ENCODE data around the gene NRN1L. TPM values are rescaled to one million over a fixed set of nuclear protein-coding genes. Genes with fewer than 3 reads are reported as not detected.
A peak's percentile ranks its signal among the peaks of the same experiment; 100 is the strongest.

The NRN1L gene
- total RNA-seq, 1 experiment from 2014 or later, result 0.56 TPM

- H3K9me3 ChIP-seq (ENCODE audit: low read length), result no peaks in the 10 kb centered on the region
- no peak overlapping the region for H2AFZ ChIP-seq (ENCODE audit: low read length)
- H3K4me3 ChIP-seq (ENCODE audit: low read length), result no peak overlapping the region
- no peaks in the 10 kb centered on the region for H3K27me3 ChIP-seq (ENCODE audit: low read length)
- no peaks in the 10 kb centered on the region for H3K4me1 ChIP-seq (ENCODE audit: low read length)
- H3K36me3 ChIP-seq (ENCODE audit: insufficient read depth, low read length), result peaks cover 14% of the 10 kb centered on the region; the same call in 1 of the 2 replicates
- 0 out of 2 replicates have a peak, but pooled peaks cover 4% of the 10 kb centered on the region for H4K20me1 ChIP-seq (ENCODE audit: insufficient read depth, low read depth, low read length)
- no peak overlapping the region for H3K27ac ChIP-seq (ENCODE audit: low read length)
- no peak overlapping the region for H3K4me2 ChIP-seq (ENCODE audit: low read depth, low read length, poor library complexity, severe bottlenecking)
- no peaks in the 10 kb centered on the region for H3K9me2 ChIP-seq (replicated peaks; ENCODE audit: insufficient read depth, low read length)
- DNase-seq, result no peak
- H3K79me2 ChIP-seq (ENCODE audit: low read length), result peaks cover 2% of the 10 kb centered on the region; the same call in 1 of the 2 replicates
- H3K9ac ChIP-seq (ENCODE audit: low read length), result no peak overlapping the region
These were observed 3.0 kb upstream of the NRN1L start for GRCh38 chr16:67881621-67882161.

- 0 out of 2 replicates have a peak, but pooled peaks cover 4% of the 10 kb centered on the region for H4K20me1 ChIP-seq (ENCODE audit: insufficient read depth, low read depth, low read length)
- no peaks in the 10 kb centered on the region for H3K9me2 ChIP-seq (replicated peaks; ENCODE audit: insufficient read depth, low read length)
- DNase-seq, result no peak
- no peaks in the 10 kb centered on the region for H3K4me1 ChIP-seq (ENCODE audit: low read length)
- H3K9ac ChIP-seq (ENCODE audit: low read length), result no peak overlapping the region
- H3K9me3 ChIP-seq (ENCODE audit: low read length), result no peaks in the 10 kb centered on the region
- H3K27ac ChIP-seq (ENCODE audit: low read length), result no peak overlapping the region
- peaks cover 6% of the 10 kb centered on the region; the same call in 1 of the 2 replicates for H3K36me3 ChIP-seq (ENCODE audit: insufficient read depth, low read length)
- H3K4me3 ChIP-seq (ENCODE audit: low read length), result no peak overlapping the region
- H2AFZ ChIP-seq (ENCODE audit: low read length), result no peak overlapping the region
- H3K27me3 ChIP-seq (ENCODE audit: low read length), result no peaks in the 10 kb centered on the region
- H3K4me2 ChIP-seq (ENCODE audit: low read depth, low read length, poor library complexity, severe bottlenecking), result no peak overlapping the region
- H3K79me2 ChIP-seq (ENCODE audit: low read length), result no peaks in the 10 kb centered on the region
These were observed 2.1 kb upstream of the NRN1L start for GRCh38 chr16:67882374-67883145.

- DNase-seq, result no peak
- no peaks in the 10 kb centered on the region for H3K9me3 ChIP-seq (ENCODE audit: low read length)
- no peak overlapping the region for H2AFZ ChIP-seq (ENCODE audit: low read length)
- H3K9me2 ChIP-seq (replicated peaks; ENCODE audit: insufficient read depth, low read length), result no peaks in the 10 kb centered on the region
- no peaks in the 10 kb centered on the region for H3K27me3 ChIP-seq (ENCODE audit: low read length)
- no peaks in the 10 kb centered on the region for H3K79me2 ChIP-seq (ENCODE audit: low read length)
- no peak overlapping the region for H3K4me2 ChIP-seq (ENCODE audit: low read depth, low read length, poor library complexity, severe bottlenecking)
- no peaks in the 10 kb centered on the region for H3K4me1 ChIP-seq (ENCODE audit: low read length)
- H4K20me1 ChIP-seq (ENCODE audit: insufficient read depth, low read depth, low read length), result 0 out of 2 replicates have a peak, but pooled peaks cover 4% of the 10 kb centered on the region
- H3K36me3 ChIP-seq (ENCODE audit: insufficient read depth, low read length), result peaks cover 5% of the 10 kb centered on the region; the same call in 1 of the 2 replicates
- H3K27ac ChIP-seq (ENCODE audit: low read length), result no peak overlapping the region
- no peak overlapping the region for H3K4me3 ChIP-seq (ENCODE audit: low read length)
- H3K9ac ChIP-seq (ENCODE audit: low read length), result no peak overlapping the region
These were observed 1.4 kb upstream of the NRN1L start for GRCh38 chr16:67883146-67883871.

GRCh38 chr16:67883872-67884261 is 818 bp upstream of the NRN1L start:
- Histone ChIP-seq H3K79me2 (ENCODE audit: low read length) (no peaks in the 10 kb centered on the region), H3K36me3 (ENCODE audit: insufficient read depth, low read length) (peaks cover 5% of the 10 kb centered on the region; the same call in 1 of the 2 replicates), H3K4me1 (ENCODE audit: low read length) (no peaks in the 10 kb centered on the region), H3K4me3 (ENCODE audit: low read length) (no peak overlapping the region), H3K27me3 (ENCODE audit: low read length) (no peaks in the 10 kb centered on the region), H2AFZ (ENCODE audit: low read length) (no peak overlapping the region), H3K27ac (ENCODE audit: low read length) (no peak overlapping the region), H4K20me1 (ENCODE audit: insufficient read depth, low read depth, low read length) (0 out of 2 replicates have a peak, but pooled peaks cover 4% of the 10 kb centered on the region), H3K4me2 (ENCODE audit: low read depth, low read length, poor library complexity, severe bottlenecking) (no peak overlapping the region), H3K9ac (ENCODE audit: low read length) (no peak overlapping the region), H3K9me2 (replicated peaks; ENCODE audit: insufficient read depth, low read length) (no peaks in the 10 kb centered on the region), H3K9me3 (ENCODE audit: low read length) (no peaks in the 10 kb centered on the region)
- peak; percentile 83 for DNase-seq

- Histone ChIP-seq H4K20me1 (ENCODE audit: insufficient read depth, low read depth, low read length) (0 out of 2 replicates have a peak, but pooled peaks cover 4% of the 10 kb centered on the region), H3K9ac (ENCODE audit: low read length) (no peak overlapping the region), H3K4me3 (ENCODE audit: low read length) (no peak overlapping the region), H3K4me2 (ENCODE audit: low read depth, low read length, poor library complexity, severe bottlenecking) (no peak overlapping the region), H2AFZ (ENCODE audit: low read length) (no peak overlapping the region), H3K27ac (ENCODE audit: low read length) (no peak overlapping the region), H3K27me3 (ENCODE audit: low read length) (no peaks in the 10 kb centered on the region), H3K79me2 (ENCODE audit: low read length) (no peaks in the 10 kb centered on the region), H3K36me3 (ENCODE audit: insufficient read depth, low read length) (peaks cover 5% of the 10 kb centered on the region; the same call in 1 of the 2 replicates), H3K4me1 (ENCODE audit: low read length) (no peaks in the 10 kb centered on the region), H3K9me2 (replicated peaks; ENCODE audit: insufficient read depth, low read length) (no peaks in the 10 kb centered on the region), H3K9me3 (ENCODE audit: low read length) (no peaks in the 10 kb centered on the region)
- no peak for DNase-seq
These were observed 860 bp downstream of the NRN1L start for GRCh38 chr16:67885545-67885944.

- Histone ChIP-seq H3K79me2 (ENCODE audit: low read length) (no peaks in the 10 kb centered on the region), H3K9ac (ENCODE audit: low read length) (no peak overlapping the region), H4K20me1 (ENCODE audit: insufficient read depth, low read depth, low read length) (0 out of 2 replicates have a peak, but pooled peaks cover 4% of the 10 kb centered on the region), H2AFZ (ENCODE audit: low read length) (no peak overlapping the region), H3K4me1 (ENCODE audit: low read length) (no peaks in the 10 kb centered on the region), H3K9me3 (ENCODE audit: low read length) (no peaks in the 10 kb centered on the region), H3K27me3 (ENCODE audit: low read length) (no peaks in the 10 kb centered on the region), H3K27ac (ENCODE audit: low read length) (no peak overlapping the region), H3K9me2 (replicated peaks; ENCODE audit: insufficient read depth, low read length) (no peaks in the 10 kb centered on the region), H3K4me2 (ENCODE audit: low read depth, low read length, poor library complexity, severe bottlenecking) (no peak overlapping the region), H3K4me3 (ENCODE audit: low read length) (no peak overlapping the region), H3K36me3 (ENCODE audit: insufficient read depth, low read length) (peaks cover 5% of the 10 kb centered on the region; the same call in 1 of the 2 replicates)
- DNase-seq, result no peak
These were observed 1.3 kb downstream of the NRN1L start for GRCh38 chr16:67885976-67886375.

- Histone ChIP-seq H3K9ac (ENCODE audit: low read length) (no peak overlapping the region), H3K79me2 (ENCODE audit: low read length) (no peaks in the 10 kb centered on the region), H3K9me3 (ENCODE audit: low read length) (no peaks in the 10 kb centered on the region), H3K27me3 (ENCODE audit: low read length) (no peaks in the 10 kb centered on the region), H4K20me1 (ENCODE audit: insufficient read depth, low read depth, low read length) (0 out of 2 replicates have a peak, but pooled peaks cover 4% of the 10 kb centered on the region), H3K27ac (ENCODE audit: low read length) (no peak overlapping the region), H3K4me2 (ENCODE audit: low read depth, low read length, poor library complexity, severe bottlenecking) (no peak overlapping the region), H3K36me3 (ENCODE audit: insufficient read depth, low read length) (peaks cover 2% of the 10 kb centered on the region; the same call in 1 of the 2 replicates), H3K4me3 (ENCODE audit: low read length) (no peak overlapping the region), H3K9me2 (replicated peaks; ENCODE audit: insufficient read depth, low read length) (no peaks in the 10 kb centered on the region), H3K4me1 (ENCODE audit: low read length) (no peaks in the 10 kb centered on the region), H2AFZ (ENCODE audit: low read length) (no peak overlapping the region)
- no peak for DNase-seq
These were observed 1.7 kb downstream of the NRN1L start for GRCh38 chr16:67886387-67886786.

- no peak overlapping the region for H3K27ac ChIP-seq (ENCODE audit: low read length)
- H3K27me3 ChIP-seq (ENCODE audit: low read length), result no peaks in the 10 kb centered on the region
These were observed 3.6 kb downstream of the NRN1L start for GRCh38 chr16:67888331-67888730.

More at GRCh38 chr16:67888331-67888730, 3.6 kb downstream of the NRN1L start:
- H2AFZ ChIP-seq (ENCODE audit: low read length), result no peak overlapping the region
- 0 out of 2 replicates have a peak, but pooled peaks cover 1% of the 10 kb centered on the region for H4K20me1 ChIP-seq (ENCODE audit: insufficient read depth, low read depth, low read length)
- no peak overlapping the region for H3K4me3 ChIP-seq (ENCODE audit: low read length)
- H3K9me3 ChIP-seq (ENCODE audit: low read length), result no peaks in the 10 kb centered on the region
- no peak for DNase-seq
- no peaks in the 10 kb centered on the region for H3K9me2 ChIP-seq (replicated peaks; ENCODE audit: insufficient read depth, low read length)
- peaks cover 7% of the 10 kb centered on the region for H3K4me1 ChIP-seq (ENCODE audit: low read length)
- H3K4me2 ChIP-seq (ENCODE audit: low read depth, low read length, poor library complexity, severe bottlenecking), result no peak overlapping the region
- peaks cover 2% of the 10 kb centered on the region for H3K79me2 ChIP-seq (ENCODE audit: low read length)
- no peak overlapping the region for H3K9ac ChIP-seq (ENCODE audit: low read length)
- no peaks in the 10 kb centered on the region; the same call in 1 of the 2 replicates for H3K36me3 ChIP-seq (ENCODE audit: insufficient read depth, low read length)
